Ascending aorta (tissue), 2 donors: Measurements from ENCODE around the gene MIEN1. TPM values are rescaled to one million over a fixed set of nuclear protein-coding genes. Genes with fewer than 3 reads are reported as not detected.
A peak's percentile ranks its signal among the peaks of the same experiment; 100 is the strongest.

Experiments
- DNase-seq, 2 donors: peaks; one replicate each; pipeline ENCODE4 v3.0.0-alpha.2; 2019; ENCODE audit warnings: low spot score in 2 of 2
- H3K27ac ChIP-seq, 2 donors: fragments of 200-600 bp; sonication (generic); one replicate each; pipeline ENCODE4 v1.5.1; 2016 to 2017; ENCODE audit warnings: mild to moderate bottlenecking in 1 of 2
- H3K27me3 ChIP-seq: fragments of 200-600 bp; sonication (generic); one replicate; pipeline ENCODE4 v1.5.1; 2017
- H3K36me3 ChIP-seq, 2 donors: fragments of 200-600 bp; sonication (generic); one replicate each; pipeline ENCODE4 v1.5.1; 2016
- H3K4me1 ChIP-seq, 2 donors: fragments of 200-600 bp; sonication (generic); one replicate each; pipeline ENCODE4 v1.5.1; 2016 to 2017; ENCODE audit warnings: mild to moderate bottlenecking in 1 of 2
- H3K4me3 ChIP-seq, 2 donors: fragments of 200-600 bp; sonication (generic); one replicate each; pipeline ENCODE4 v1.5.1; 2016 to 2017; ENCODE audit warnings: mild to moderate bottlenecking in 1 of 2
- H3K9me3 ChIP-seq, 2 donors: fragments of 200-600 bp; sonication (generic); one replicate each; pipeline ENCODE4 v1.5.1; 2016
- CTCF ChIP-seq, 3 experiments: fragments of 200-600 bp in 2 of 3; fragments of 450-650 bp in 1 of 3; sonication (generic) in 2 of 3; IDR thresholded peaks; one replicate each; pipeline ENCODE4 v1.5.1; 2016 to 2019; ENCODE audit warnings: antibody characterized with exemption in 3 of 3, mild to moderate bottlenecking in 1 of 3, moderate library complexity in 1 of 3
- intact Hi-C: fragments of 100-400 bp; cut with DNase I; formaldehyde crosslinking; loops from one replicate; pipeline ENCODE4 v1.15.1; 2023
- total RNA-seq: library from RNA; depleted of rRNA; stranded (reverse); fragments of >200 nt; gene quantifications from one replicate; pipeline ENCODE4 v1.1.0, GENCODE V29; 2016

The MIEN1 gene
- total RNA-seq, 1 donor from 2014 or later: 64.2 TPM

DNA sequence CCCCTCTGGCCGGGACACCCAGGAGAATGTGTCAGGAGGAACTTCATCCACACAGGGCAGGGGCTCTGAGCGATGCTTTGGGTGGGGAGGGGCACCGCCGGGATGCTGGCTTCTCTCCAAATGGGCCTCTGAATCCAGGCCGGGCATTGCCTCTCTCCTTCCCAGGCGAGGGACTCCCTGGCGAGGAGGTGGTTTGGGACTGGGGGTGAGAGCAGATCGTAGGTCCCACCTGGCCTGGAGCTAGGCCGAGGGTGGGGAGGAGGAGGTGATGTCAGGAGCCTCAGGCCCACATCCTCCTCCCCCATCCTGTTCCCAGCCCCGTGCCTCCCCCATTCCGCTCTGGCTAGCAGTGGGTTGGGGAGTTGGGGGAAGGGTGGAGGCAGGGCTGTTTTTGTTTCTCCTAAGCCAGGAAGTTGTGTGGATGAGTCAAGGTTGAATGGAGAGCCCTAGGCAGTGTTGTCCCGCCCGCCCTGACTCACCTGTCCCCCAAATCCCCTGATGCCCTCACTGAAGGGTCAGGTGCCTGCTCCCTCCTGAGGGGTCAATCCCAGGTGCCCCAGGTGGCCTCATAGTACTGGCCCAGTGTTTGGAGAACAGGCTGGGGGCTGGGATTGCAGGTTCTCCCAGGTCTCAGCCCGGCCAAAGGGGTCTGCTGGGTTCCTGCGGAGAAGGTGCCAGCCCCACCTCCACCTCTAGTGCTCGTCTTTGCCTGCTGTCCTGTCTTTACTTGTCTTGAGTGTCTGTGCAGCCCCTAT is 10.2 kb upstream of the MIEN1 start:
- Histone ChIP-seq H3K9me3 (no peaks in the 10 kb centered on the region), H3K4me3 (no peak overlapping the region), H3K4me1 (peaks cover 4 to 19% of the 10 kb centered on the region in 2 donors), H3K36me3 (no peaks in the 10 kb centered on the region), H3K27me3 (peaks cover 28% of the 10 kb centered on the region), H3K27ac (no peak overlapping the region)
- intact Hi-C loops: no loop called here
- TF ChIP-seq CTCF (IDR thresholded peaks at IDR 0.05): no peak
- DNase-seq: no peak

DNA sequence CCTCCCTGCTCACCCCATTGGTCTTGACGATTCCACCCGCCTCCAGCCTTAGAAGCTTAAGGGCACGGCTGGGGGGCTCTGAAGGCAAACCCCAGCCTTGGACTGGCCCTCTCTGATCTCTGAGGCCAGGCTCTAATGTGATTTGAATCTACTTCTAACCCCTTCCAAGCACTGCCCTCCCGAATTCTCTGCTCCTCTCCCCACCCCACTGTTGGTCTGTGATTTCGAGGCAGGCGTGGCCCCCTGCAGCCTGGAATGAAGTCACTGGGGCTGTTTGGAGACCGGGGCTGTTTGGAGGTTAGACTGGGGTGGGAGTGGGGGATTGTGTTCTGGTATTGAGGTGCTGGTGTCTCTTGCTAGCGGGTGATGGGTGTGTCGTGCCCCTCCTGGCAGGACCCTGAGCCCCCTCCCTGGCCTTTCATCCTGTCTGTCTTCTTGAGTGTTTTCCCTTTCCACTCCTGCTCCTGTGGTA is 9.6 kb upstream of the MIEN1 start:
- H3K4me3 ChIP-seq: peak overlapping the region in 1 of 2 donors; percentile 47
- no peak for TF ChIP-seq CTCF (IDR thresholded peaks at IDR 0.05)
- no peak for DNase-seq
- peaks cover 4 to 19% of the 10 kb centered on the region in 2 donors for H3K4me1 ChIP-seq
- H3K27me3 ChIP-seq: peaks cover 28% of the 10 kb centered on the region
- H3K9me3 ChIP-seq: no peaks in the 10 kb centered on the region
- H3K36me3 ChIP-seq: no peaks in the 10 kb centered on the region
- intact Hi-C loops: no loop called here
- H3K27ac ChIP-seq: no peak overlapping the region

GRCh38 chr17:39738983-39739884 is 8.9 kb upstream of the MIEN1 start:
- no peak for DNase-seq
- H3K27me3 ChIP-seq: peaks cover 28% of the 10 kb centered on the region
- H3K9me3 ChIP-seq: no peaks in the 10 kb centered on the region
- peaks cover 4 to 19% of the 10 kb centered on the region in 2 donors for H3K4me1 ChIP-seq
- intact Hi-C loops: no loop called here
- no peak for TF ChIP-seq CTCF (IDR thresholded peaks at IDR 0.05)
- peak overlapping the region; percentile 35 to 47 for H3K4me3 ChIP-seq
- H3K36me3 ChIP-seq: no peaks in the 10 kb centered on the region
- no peak overlapping the region for H3K27ac ChIP-seq

- no peak overlapping the region for H3K27ac ChIP-seq
- no peak for DNase-seq
- H3K27me3 ChIP-seq: peaks cover 28% of the 10 kb centered on the region
- no peak for TF ChIP-seq CTCF (IDR thresholded peaks at IDR 0.05)
- intact Hi-C loops: no loop called here
- no peaks in the 10 kb centered on the region for H3K36me3 ChIP-seq
- H3K4me1 ChIP-seq: peaks cover 4 to 19% of the 10 kb centered on the region in 2 donors
- peak overlapping the region; percentile 9 to 47 for H3K4me3 ChIP-seq
- no peaks in the 10 kb centered on the region for H3K9me3 ChIP-seq
Observed at GRCh38 chr17:39738568-39738901, 8.2 kb upstream of the MIEN1 start.

DNA sequence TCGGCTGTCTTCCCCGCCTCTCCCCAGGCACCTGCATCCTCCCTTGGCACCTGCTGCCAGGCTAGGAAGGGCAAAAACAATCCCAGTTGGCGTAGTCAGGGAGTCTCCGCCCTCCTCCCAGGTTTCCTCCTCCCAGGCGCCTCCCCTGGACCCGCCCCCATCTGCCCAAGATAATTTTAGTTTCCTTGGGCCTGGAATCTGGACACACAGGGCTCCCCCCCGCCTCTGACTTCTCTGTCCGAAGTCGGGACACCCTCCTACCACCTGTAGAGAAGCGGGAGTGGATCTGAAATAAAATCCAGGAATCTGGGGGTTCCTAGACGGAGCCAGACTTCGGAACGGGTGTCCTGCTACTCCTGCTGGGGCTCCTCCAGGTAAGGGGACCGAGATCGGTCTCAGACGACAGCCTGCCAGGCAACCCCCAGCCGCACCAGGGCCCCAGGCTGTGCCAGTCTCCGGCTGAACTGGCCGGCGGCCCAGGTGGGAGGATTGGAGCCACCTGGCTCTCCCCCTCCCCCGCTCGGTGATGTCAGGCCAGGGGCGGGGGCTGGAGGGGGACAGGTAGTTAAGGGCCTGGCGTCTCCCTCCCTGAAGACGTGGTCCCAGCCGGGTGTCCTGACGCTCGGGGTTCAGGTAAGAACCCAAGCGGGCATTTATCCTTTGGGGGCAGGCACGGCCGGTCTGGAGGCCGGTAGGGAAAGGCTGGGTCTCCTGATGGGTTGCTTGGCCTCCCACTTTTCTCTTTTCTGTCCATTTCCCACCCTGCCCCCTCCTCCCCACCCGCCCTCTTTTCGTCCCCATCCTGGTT is 7.6 kb upstream of the MIEN1 start, which contains the start of gene GRB7:
TSS of gene GRB7 (plus strand) at position 179 of the 808 bp plus-strand sequence. CDS start 4,364 bp downstream, outside the sequence.
- intact Hi-C loops: loop anchor here (1.0 kb wide), 1 partner anchor 14 kb away; no protein-coding TSS in a partner anchor
- no peak within 1 kb of the TSS for H3K27ac ChIP-seq

More for the DNA sequence above, 7.6 kb upstream of the MIEN1 start, which contains the start of gene GRB7:
- no peaks in the 10 kb centered on the region for H3K9me3 ChIP-seq
- no peaks in the 10 kb centered on the region for H3K36me3 ChIP-seq
- DNase-seq: no peak
- peaks cover 28% of the 10 kb centered on the region for H3K27me3 ChIP-seq
- peaks cover 4 to 19% of the 10 kb centered on the region in 2 donors for H3K4me1 ChIP-seq
- peak within 1 kb of the TSS; percentile 9 to 47 for H3K4me3 ChIP-seq
- no peak for TF ChIP-seq CTCF (IDR thresholded peaks at IDR 0.05)
